MM.1S (cell line): ENCODE results near the gene MEIS2.

Experiments used
- DNase-seq: peaks from one replicate; pipeline ENCODE4 v3.0.0-alpha.2; 2015
- H2AFZ ChIP-seq: fragments of 300-600 bp; sonication (generic); 2 replicates; pipeline ENCODE4 v1.6.0; 2016; ENCODE audit warnings: antibody characterized with exemption, low read length
- H3F3A ChIP-seq: fragments of 300-600 bp; sonication (generic); 2 replicates; pipeline ENCODE4 v1.6.1; 2016; ENCODE audit warnings: mild to moderate bottlenecking, antibody characterized with exemption, low read length, moderate library complexity, mixed read lengths; ENCODE audit not compliant: insufficient read depth
- H3K27ac ChIP-seq: fragments of 300-600 bp; sonication (generic); 2 replicates; pipeline ENCODE4 v1.5.1; 2016; ENCODE audit warnings: mild to moderate bottlenecking, low read length
- H3K27me3 ChIP-seq: fragments of 300-600 bp; sonication (generic); replicated peaks from 2 replicates; pipeline ENCODE4 v1.6.0; 2016; ENCODE audit warnings: low read length; ENCODE audit not compliant: insufficient read depth
- H3K36me3 ChIP-seq: fragments of 300-600 bp; sonication (generic); replicated peaks from 2 replicates; pipeline ENCODE4 v1.6.1; 2016; ENCODE audit warnings: mild to moderate bottlenecking, low read length, mixed read lengths; ENCODE audit not compliant: insufficient read depth
- H3K4me1 ChIP-seq: fragments of 300-600 bp; sonication (generic); 2 replicates; pipeline ENCODE4 v1.6.1; 2016; ENCODE audit warnings: low read length, mixed read lengths
- H3K4me2 ChIP-seq: fragments of 300-600 bp; sonication (generic); 2 replicates; pipeline ENCODE4 v1.6.0; 2016; ENCODE audit warnings: low read depth, low read length
- H3K4me3 ChIP-seq: fragments of 300-600 bp; sonication (generic); 2 replicates; pipeline ENCODE4 v1.5.1; 2016; ENCODE audit warnings: low read length, mixed read lengths
- H3K79me2 ChIP-seq: fragments of 300-600 bp; sonication (generic); 2 replicates; pipeline ENCODE4 v1.6.1; 2016; ENCODE audit warnings: mixed run types, low read length, mixed read lengths
- H3K9ac ChIP-seq: fragments of 300-600 bp; sonication (generic); 2 replicates; pipeline ENCODE4 v1.6.1; 2016; ENCODE audit warnings: low read length, mixed read lengths
- H3K9me2 ChIP-seq: fragments of 300-600 bp; sonication (generic); replicated peaks from 2 replicates; pipeline ENCODE4 v1.6.1; 2016; ENCODE audit warnings: mild to moderate bottlenecking, low read length, mixed read lengths; ENCODE audit not compliant: insufficient read depth
- H3K9me3 ChIP-seq: fragments of 300-600 bp; sonication (generic); replicated peaks from 2 replicates; pipeline ENCODE4 v1.6.1; 2016; ENCODE audit warnings: mild to moderate bottlenecking, low read length, mixed read lengths; ENCODE audit not compliant: insufficient read depth
- H4K20me1 ChIP-seq: fragments of 300-600 bp; sonication (generic); 2 replicates; pipeline ENCODE4 v1.6.1; 2016; ENCODE audit warnings: mild to moderate bottlenecking, low read length, moderate library complexity, mixed read lengths; ENCODE audit not compliant: insufficient read depth
- EZH2 ChIP-seq: fragments of 300-600 bp; sonication (generic); optimal IDR thresholded peaks from 2 replicates; pipeline ENCODE3; 2017; ENCODE audit warnings: low read depth, mild to moderate bottlenecking, antibody characterized with exemption, low read length, mixed read lengths
- EZH2phosphoT487 ChIP-seq: fragments of 300-600 bp; sonication (generic); IDR thresholded peaks from 2 replicates; pipeline ENCODE4 v1.6.1; 2018; ENCODE audit warnings: antibody characterized with exemption, low read length
- TF ChIP-seq, protein P1 (sequence below): fragments of 300-600 bp; sonication (generic); IDR thresholded peaks from 2 replicates; pipeline ENCODE4 v1.5.1; 2016; ENCODE audit warnings: antibody characterized with exemption, low read length, mixed read lengths

MEIS2 gene

DNA sequence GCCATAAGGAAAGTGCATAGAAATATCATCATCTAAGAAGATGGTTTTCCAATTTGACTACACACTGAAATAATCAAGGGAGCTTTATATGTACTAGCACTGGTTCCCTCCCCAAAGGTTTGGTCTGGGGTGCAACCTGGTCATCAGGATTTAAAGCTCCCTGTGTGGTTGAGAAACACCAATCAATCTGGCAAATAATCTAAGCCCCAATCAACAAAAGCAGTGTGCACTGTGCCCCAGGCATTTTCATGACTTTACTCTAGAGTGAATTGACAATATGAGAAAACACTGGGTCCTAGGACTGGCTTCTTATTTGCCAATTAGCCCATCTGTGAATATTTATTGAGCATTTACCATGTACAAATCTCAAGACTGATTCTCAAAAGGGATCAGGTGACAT, 255.1 kb downstream of the MEIS2 start:
- no peaks in the 10 kb centered on the region for H3F3A ChIP-seq
- TF ChIP-seq EZH2phosphoT487 (no peak), EZH2 (no peak)
- TF ChIP-seq, protein P1, sequence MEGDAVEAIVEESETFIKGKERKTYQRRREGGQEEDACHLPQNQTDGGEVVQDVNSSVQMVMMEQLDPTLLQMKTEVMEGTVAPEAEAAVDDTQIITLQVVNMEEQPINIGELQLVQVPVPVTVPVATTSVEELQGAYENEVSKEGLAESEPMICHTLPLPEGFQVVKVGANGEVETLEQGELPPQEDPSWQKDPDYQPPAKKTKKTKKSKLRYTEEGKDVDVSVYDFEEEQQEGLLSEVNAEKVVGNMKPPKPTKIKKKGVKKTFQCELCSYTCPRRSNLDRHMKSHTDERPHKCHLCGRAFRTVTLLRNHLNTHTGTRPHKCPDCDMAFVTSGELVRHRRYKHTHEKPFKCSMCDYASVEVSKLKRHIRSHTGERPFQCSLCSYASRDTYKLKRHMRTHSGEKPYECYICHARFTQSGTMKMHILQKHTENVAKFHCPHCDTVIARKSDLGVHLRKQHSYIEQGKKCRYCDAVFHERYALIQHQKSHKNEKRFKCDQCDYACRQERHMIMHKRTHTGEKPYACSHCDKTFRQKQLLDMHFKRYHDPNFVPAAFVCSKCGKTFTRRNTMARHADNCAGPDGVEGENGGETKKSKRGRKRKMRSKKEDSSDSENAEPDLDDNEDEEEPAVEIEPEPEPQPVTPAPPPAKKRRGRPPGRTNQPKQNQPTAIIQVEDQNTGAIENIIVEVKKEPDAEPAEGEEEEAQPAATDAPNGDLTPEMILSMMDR = no peak
- no peak overlapping the region for H3K27ac ChIP-seq
- no peak for DNase-seq
- no peaks in the 10 kb centered on the region for H3K4me1 ChIP-seq
- no peaks in the 10 kb centered on the region for H3K36me3 ChIP-seq
- no peaks in the 10 kb centered on the region for H3K9me2 ChIP-seq
- no peaks in the 10 kb centered on the region for H3K79me2 ChIP-seq
- no peaks in the 10 kb centered on the region for H4K20me1 ChIP-seq
- no peak overlapping the region for H3K9ac ChIP-seq
- no peaks in the 10 kb centered on the region for H3K9me3 ChIP-seq
- no peak overlapping the region for H2AFZ ChIP-seq
- no peaks in the 10 kb centered on the region for H3K27me3 ChIP-seq
- H3K4me3 ChIP-seq = no peak overlapping the region
- H3K4me2 ChIP-seq = no peak overlapping the region

DNA sequence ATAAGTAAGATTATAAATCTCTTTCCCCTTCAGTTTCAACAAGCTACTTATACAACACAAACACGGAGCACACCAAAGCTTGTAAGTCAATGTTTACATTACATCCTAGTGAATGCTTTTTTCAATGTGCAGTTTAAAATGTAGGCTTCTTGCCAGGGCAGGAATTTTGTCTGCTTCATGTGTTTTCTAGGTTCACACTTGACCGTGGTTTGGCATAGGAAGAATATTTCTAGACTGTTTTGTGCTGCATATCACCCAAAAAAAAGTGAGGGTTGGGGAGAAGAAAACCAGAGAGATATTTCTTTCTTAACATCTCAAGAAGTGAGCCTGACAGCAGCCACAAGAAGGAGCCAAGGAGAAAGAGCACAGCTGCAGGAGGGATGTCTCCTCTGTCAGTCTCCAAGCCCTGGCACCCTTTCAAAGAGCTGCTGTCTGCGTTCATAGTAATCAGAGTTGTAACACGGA, 255.8 kb downstream of the MEIS2 start:
- Histone ChIP-seq H4K20me1 (no peaks in the 10 kb centered on the region), H3K27ac (no peak overlapping the region), H3K4me1 (no peaks in the 10 kb centered on the region), H3K9me2 (no peaks in the 10 kb centered on the region), H3K9me3 (no peaks in the 10 kb centered on the region), H3K4me3 (no peak overlapping the region), H3K9ac (no peak overlapping the region), H3K79me2 (no peaks in the 10 kb centered on the region), H3F3A (no peaks in the 10 kb centered on the region), H3K27me3 (no peaks in the 10 kb centered on the region), H3K4me2 (no peak overlapping the region), H3K36me3 (no peaks in the 10 kb centered on the region), H2AFZ (no peak overlapping the region)
- DNase-seq = no peak
- TF ChIP-seq EZH2 = no peak

DNA sequence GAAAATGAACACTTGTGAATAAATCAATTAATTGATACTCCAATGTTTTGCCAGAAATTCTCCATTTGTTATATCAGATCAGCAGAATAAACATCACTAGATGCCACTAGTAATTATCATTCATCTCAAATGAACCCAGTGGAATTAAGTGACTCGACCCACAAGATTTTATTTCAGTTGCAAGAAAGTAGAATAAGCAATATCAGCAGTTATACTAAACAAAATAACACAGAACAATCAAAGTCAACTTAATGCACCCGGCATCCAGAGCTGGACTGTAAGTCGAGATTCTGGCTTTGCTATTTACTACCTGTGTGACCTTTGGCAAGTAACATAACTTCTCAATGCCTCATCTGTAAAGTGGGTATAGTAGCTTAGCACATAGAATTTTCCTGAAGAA, 256.5 kb downstream of the MEIS2 start:
- no peaks in the 10 kb centered on the region for H3K4me1 ChIP-seq
- no peak overlapping the region for H3K4me3 ChIP-seq
- no peaks in the 10 kb centered on the region for H4K20me1 ChIP-seq
- H3F3A ChIP-seq = no peaks in the 10 kb centered on the region
- no peaks in the 10 kb centered on the region for H3K9me3 ChIP-seq
- no peak overlapping the region for H3K27ac ChIP-seq
- H3K9me2 ChIP-seq = no peaks in the 10 kb centered on the region
- DNase-seq = no peak
- no peak overlapping the region for H2AFZ ChIP-seq
- H3K9ac ChIP-seq = no peak overlapping the region
- no peaks in the 10 kb centered on the region for H3K36me3 ChIP-seq
- no peaks in the 10 kb centered on the region for H3K27me3 ChIP-seq
- TF ChIP-seq, protein P1 = no peak
- TF ChIP-seq EZH2phosphoT487 (no peak), EZH2 (no peak)
- H3K79me2 ChIP-seq = no peaks in the 10 kb centered on the region
- H3K4me2 ChIP-seq = no peak overlapping the region

DNA sequence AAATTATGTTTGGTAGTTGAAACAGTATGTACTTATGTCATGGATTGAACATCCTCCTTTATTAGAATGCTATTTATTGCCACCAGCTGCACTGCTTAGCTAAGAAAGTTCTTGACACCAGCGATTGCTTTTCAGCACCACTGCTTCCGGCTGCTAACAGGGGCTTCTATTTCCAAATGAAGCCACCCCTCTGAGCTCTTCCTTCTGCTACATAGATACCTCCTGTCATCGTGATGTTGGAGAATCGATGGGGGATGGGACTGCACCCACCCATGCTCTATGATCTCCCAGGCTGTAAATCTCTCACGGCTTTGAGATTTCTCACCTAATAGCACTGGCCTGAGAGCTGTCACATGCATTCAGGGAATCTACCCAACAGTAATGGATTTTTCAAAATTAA, 259.2 kb downstream of the MEIS2 start:
- no peak overlapping the region for H3K27ac ChIP-seq
- H3K9ac ChIP-seq = no peak overlapping the region
- no peaks in the 10 kb centered on the region for H3K27me3 ChIP-seq
- H2AFZ ChIP-seq = no peak overlapping the region
- no peak overlapping the region for H3K4me2 ChIP-seq
- DNase-seq = no peak
- no peaks in the 10 kb centered on the region for H4K20me1 ChIP-seq
- no peaks in the 10 kb centered on the region for H3K9me2 ChIP-seq
- H3K79me2 ChIP-seq = no peaks in the 10 kb centered on the region
- no peaks in the 10 kb centered on the region for H3K36me3 ChIP-seq
- H3K9me3 ChIP-seq = no peaks in the 10 kb centered on the region
- H3K4me1 ChIP-seq = no peaks in the 10 kb centered on the region
- no peaks in the 10 kb centered on the region for H3F3A ChIP-seq
- H3K4me3 ChIP-seq = no peak overlapping the region
- TF ChIP-seq, protein P1 = no peak
- no peak for TF ChIP-seq EZH2phosphoT487
- no peak for TF ChIP-seq EZH2
